Peyer's patch (tissue), 4 donors: ENCODE measurements around the gene AGO3.

Experiments used
- POLR2A ChIP-seq, 2 donors: fragments of 450-650 bp; IDR thresholded peaks; one replicate each; pipeline ENCODE4 v1.5.1; 2017; ENCODE audit warnings: antibody characterized with exemption in 2 of 2, mild to moderate bottlenecking in 2 of 2, moderate library complexity in 2 of 2
- TF ChIP-seq, protein P1 (sequence below), 6 experiments: fragments of 450-650 bp in 4 of 6; fragments of 200-600 bp in 2 of 6; sonication (generic) in 1 of 6; IDR thresholded peaks; one replicate each; pipeline ENCODE4 v1.5.1; 2017 to 2019; ENCODE audit warnings: antibody characterized with exemption in 6 of 6, mild to moderate bottlenecking in 3 of 6, moderate library complexity in 1 of 6

DNA sequence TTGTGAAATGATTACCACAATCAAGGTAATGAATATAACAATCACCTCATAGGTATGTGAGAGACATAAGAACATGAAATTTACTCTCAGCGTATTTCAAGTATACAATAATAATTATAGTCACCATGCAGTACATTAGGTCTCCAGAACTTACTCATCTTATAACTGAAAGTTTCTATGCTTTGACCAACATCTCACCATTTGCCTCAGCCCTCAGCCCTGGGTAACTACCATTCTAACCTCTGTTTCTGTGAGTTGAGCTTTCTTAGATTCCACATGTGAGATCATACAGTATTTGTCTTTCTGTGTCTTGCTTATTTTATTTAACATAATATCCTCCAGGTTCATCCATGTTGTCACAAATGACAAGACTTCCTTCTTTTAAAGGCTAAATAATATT lies 57.3 kb downstream of the AGO3 start:
- TF ChIP-seq, protein P1, sequence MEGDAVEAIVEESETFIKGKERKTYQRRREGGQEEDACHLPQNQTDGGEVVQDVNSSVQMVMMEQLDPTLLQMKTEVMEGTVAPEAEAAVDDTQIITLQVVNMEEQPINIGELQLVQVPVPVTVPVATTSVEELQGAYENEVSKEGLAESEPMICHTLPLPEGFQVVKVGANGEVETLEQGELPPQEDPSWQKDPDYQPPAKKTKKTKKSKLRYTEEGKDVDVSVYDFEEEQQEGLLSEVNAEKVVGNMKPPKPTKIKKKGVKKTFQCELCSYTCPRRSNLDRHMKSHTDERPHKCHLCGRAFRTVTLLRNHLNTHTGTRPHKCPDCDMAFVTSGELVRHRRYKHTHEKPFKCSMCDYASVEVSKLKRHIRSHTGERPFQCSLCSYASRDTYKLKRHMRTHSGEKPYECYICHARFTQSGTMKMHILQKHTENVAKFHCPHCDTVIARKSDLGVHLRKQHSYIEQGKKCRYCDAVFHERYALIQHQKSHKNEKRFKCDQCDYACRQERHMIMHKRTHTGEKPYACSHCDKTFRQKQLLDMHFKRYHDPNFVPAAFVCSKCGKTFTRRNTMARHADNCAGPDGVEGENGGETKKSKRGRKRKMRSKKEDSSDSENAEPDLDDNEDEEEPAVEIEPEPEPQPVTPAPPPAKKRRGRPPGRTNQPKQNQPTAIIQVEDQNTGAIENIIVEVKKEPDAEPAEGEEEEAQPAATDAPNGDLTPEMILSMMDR (IDR thresholded peaks at IDR 0.05): no peak
- TF ChIP-seq POLR2A (IDR thresholded peaks at IDR 0.05): no peak
